GM19372 (cell line): Measurements from ENCODE around the gene USP25.
"Not testable (repeated sequence)": the region's sequence is repeated elsewhere in the genome, so short reads cannot be mapped to it uniquely, and the experiment has no call there.

Experiments used
- ATAC-seq: cut with Tn5 transposase; IDR thresholded peaks from one replicate; pipeline ENCODE4 v1.9.1; 2021; ENCODE audit warnings: mild to moderate bottlenecking, low read depth, moderate library complexity; ENCODE audit not compliant: unreplicated experiment

The USP25 gene

DNA sequence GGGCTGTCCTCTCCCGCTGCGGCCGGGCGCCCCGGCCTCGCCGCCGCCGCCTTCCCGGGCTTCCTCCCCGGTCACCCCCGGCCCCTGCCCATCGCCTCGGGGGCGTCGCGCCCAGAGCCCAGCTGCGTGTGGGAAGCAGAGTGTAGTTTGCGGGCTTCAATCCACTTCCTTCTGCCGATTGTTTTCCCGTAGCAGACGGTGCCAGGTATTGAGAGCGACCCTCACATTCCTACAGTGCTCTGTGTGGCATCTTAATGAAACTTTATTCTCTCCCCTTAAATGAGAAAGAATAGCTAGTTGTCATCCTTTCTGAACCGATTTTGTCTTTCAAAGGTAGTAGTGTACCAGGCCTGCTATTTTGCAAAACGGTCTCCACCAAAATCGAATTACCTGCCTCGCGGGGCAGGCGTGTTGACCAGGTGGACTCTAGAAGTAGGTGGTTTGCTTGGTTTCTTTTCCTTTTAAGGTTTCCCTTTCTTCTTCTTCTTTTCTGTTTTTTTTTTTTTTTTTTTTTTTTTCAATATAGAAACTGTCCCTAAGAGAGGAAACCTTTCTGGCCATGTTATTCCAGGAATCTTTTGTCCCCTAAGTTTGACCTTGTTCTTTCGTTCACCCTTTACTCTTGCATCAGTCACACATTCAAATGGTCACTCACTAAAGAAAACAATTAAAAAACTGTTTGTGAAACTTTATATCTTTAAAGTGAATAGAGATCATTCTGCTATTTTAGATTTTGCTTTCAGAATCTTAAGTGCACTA lies 881 bp downstream of the USP25 start:
- no peak for ATAC-seq

DNA sequence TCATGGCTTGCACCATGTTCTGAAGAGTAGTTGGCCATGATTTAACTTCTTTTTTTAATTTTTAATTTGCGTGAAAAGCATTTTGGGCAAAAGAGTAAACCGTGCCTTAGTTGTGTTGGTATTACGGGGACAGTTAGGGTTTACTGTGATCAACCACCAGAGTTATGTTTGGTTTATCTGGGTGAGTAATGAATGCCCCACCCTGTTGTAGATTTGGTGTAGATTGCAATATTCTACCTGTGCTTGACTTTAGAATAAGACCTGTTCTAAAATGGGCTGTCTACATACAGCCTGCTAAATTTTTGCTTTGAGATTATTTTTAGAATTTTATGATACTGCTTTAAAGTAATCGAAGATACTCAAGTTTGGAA lies 1.4 kb downstream of the USP25 start:
- no peak for ATAC-seq

DNA sequence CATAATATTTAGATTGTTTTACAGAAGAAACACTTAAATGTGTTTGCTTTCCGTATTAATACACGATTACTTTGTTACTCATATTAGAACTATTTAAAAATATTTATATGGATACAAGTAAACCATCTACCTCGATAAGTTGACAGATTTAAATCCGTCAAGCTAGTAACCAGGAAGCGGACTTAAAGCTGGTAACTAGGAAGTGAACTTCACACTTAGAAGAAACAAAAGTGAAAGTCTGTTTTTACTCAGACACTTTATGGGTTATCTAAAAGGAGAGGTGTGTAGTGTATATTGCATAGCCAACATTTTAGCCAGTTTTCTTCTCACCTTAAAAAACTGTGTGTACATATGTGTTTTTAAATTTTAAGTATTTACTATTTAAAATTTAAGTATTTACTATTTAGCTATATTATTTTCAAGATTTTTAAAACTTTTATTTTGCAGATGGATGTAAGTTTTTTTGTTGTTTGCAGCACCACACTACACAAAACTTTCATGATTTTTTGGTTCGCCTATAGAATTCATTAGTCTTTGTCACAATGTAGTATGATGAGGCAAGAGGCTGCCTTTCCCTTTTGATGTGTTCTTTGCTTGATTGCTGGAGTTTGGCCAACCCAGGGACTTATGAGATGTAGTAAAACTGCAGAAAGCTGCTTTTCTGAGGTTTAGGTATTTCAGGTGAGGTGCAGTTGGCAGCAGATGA lies 2.7 kb downstream of the USP25 start:
- peak; percentile 41 for ATAC-seq

DNA sequence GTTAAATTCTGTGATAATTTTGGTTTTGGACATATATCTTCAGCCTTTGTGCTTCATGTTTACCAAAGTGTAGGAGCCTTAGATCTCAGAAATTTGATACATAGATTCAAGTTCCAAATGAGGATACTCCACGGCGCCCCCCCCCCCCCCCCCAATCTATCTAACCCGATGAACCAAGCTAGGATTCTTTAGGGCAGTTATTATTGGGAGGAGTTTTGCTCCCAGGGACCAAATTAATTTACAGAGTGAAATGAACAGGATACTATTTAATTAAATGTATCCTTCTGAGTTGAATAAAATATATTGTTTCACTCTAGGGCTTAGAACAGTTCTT lies 3.2 kb downstream of the USP25 start:
- no peak for ATAC-seq

DNA sequence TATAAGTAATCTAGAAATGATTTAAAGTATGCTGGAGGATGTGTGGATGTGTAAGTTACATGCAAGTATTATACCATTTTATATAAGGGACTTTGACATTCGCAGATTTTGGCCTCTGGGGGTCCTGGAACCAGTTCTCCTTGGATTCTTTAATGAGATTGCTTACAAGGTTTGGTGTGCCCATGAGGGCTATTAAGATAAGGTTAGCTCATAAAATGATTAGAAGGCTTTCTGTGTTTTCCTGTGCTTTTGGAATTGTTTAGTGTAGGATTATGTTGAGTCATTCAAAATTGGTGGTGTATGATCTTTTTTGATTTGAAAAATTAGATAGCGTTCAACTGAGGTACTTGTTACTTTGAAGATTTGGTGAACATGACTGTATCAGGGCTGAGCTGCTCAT lies 5.6 kb downstream of the USP25 start:
- no peak for ATAC-seq

DNA sequence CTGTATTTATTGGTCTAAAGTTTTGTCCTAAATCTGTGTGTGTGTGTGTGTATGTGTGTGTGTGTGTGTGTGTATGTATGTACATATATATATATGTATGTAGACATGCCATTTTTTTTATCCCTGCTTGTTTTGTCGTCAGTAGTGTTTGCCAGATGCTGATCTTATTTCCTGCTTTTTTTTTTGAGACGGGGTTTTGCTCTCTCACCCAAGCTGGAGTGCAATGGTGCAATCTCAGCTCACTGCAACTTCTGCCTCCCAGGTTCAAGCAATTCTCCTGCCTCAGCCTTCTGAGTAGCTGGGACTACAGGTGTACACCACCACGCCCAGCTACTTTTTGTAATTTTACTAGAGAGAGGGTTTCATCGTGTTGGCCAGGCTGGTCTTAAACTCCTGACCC lies 6.1 kb downstream of the USP25 start:
- not testable (repeated sequence) for ATAC-seq

DNA sequence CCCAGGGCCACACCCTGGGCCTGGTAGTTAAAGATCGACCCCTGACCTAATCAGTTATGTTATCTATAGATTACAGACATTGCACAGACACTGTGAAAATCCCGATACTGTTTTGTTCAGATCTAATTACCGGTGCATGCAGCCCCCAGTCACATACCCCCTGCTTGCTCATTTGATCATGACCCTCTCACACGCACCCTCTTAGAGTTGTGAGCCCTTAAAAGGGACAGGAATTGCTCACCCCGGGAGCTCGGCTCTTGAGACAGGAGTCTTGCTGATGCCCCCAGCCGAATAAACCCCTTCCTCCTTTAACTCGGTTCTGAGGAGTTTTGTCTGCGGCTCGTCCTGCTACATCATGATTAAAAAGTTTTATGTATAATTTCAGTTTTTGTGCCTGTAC lies 9.0 kb downstream of the USP25 start:
- ATAC-seq: not testable (repeated sequence)

DNA sequence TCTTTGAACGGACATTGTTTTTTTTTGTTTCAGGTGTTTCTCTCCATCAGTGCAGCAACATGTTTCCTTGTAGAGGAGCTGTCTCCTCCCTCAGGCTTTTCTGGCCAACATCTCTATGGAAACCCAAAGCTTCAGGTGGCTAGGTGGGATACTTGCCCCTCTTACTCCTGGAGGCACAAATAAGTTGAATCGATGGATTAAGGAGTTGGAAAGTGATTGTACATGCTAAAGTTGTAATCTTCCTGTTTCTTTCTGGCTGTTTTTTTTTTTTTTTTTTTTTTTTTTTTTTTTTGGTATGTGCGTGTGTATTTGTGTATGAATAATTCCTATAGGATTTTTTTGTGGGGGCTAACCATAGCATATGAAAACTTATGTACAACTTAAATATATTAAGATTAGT lies 10.6 kb downstream of the USP25 start:
- no peak for ATAC-seq

DNA sequence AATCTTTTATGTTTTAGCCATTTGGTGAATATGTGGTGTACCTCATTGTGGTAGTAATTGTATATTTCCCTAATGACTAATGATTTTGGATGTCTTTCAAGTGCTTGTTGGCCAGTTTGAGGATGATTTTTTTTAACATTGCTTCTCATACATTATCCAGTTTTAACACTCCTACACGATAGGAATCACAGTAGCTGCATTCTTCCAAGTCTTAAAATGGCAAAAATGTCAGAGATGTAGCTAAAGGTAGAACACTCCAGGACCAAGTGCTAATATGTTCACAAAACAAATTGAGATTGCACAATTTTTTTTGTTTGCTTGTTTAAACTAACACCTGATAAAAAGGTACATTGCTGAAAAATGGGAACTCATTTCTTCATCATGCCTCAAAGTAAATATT lies 11.7 kb downstream of the USP25 start:
- ATAC-seq: no peak

DNA sequence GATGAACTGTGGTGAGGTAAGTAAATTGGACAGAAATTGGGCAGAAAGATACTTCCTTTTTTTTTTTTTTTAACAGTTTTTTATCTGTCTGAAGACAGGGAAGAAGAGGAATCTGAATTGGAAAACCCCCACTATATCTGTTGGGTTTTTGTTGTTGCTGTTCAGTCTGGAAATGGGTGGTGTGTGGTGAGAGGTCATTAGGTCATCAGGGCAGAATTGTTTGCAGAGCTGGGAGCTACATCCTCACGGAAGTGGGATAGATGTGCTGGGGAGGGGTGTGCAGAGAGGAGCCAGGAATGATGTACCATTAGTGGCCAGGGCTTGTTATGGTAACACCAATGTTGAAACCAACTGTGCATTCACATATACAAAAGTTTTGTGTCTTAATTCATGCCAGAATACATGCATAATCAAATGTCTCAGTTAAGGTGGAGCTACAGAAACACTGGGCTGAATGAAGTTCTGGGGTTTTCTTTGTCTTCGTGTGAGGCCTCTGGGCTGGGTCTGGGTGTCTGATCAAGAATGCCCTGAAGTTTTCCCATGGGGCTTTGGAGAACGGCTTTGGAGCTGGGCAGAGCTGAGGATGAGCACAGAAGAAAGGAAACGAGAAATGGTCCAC lies 12.4 kb downstream of the USP25 start:
- ATAC-seq: no peak

DNA sequence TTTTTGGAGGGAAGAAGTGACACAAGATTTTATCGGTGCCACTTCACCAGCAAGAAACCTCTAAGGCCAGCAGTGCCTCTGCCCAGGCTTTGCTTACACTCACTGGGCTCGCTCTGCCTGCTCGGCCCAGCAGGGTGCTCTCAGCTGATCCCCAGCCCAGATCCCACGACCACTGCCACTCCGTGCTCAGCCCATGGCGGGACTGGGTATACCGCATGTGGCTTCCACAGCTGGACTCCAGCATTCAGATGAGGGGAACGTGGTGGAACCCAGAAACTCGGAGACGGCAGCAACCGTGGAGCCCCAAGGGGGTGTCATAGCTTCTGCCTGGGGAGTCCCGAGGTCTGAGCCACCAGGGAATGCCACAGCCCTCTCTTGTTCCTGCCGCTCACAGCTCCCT lies 12.9 kb downstream of the USP25 start:
- no peak for ATAC-seq

DNA sequence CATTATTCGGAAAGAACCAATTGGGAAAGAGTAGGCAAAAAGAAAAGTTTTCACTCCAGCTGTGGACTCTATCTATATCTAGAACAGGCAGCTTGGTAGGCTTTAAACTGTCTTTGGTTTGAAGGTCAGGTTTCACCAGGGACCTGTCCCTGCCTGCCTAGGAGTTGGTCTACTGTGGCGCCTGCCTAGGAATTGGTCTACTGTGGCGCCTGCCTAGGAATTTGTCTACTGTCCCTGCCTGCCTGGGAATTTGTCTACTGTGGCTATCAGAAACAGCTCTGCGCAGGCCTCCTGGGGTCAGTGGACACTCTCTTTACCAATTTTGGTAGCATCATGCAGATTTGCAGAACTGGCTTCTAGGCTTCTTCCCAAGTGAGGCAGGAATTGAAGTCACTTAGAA lies 13.8 kb downstream of the USP25 start:
- no peak for ATAC-seq

DNA sequence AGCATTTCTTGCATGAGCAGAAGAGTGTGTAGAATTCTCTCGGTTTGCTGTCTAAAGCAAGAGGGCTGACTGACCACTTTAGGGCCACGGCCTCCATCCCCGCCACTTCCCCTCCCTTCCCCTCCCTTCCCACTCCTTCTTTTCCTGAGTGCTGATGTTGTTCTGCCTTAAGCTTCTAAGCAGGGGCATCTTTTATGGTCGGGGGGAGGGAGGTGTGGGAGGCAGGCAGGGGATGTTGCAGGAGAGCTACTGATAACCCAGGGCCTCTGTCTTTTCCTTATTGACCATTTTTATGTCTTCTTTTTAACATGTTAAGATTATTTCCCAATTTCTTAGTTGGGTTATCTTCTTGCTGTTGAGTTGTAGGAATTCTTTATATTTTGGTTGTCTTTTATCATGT lies 15.1 kb downstream of the USP25 start:
- no peak for ATAC-seq

DNA sequence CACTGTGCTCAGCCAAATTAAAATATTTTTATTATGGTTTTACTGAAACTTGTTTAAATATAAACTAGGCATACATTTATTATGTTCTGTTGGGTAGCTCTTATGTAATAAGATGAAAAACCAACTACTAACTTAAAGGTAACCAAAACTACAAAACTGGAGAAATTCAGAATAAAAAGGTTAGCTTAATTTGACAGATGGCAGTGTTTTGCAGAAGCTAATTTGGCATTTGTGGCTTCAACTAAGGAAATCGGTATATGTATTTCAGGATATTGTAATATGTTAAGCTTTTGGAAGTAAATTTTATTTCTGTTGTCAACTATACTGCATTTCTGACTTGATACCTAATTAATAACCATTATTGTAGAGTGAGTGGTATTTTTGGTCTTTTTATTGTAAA lies 18.8 kb downstream of the USP25 start:
- no peak for ATAC-seq

DNA sequence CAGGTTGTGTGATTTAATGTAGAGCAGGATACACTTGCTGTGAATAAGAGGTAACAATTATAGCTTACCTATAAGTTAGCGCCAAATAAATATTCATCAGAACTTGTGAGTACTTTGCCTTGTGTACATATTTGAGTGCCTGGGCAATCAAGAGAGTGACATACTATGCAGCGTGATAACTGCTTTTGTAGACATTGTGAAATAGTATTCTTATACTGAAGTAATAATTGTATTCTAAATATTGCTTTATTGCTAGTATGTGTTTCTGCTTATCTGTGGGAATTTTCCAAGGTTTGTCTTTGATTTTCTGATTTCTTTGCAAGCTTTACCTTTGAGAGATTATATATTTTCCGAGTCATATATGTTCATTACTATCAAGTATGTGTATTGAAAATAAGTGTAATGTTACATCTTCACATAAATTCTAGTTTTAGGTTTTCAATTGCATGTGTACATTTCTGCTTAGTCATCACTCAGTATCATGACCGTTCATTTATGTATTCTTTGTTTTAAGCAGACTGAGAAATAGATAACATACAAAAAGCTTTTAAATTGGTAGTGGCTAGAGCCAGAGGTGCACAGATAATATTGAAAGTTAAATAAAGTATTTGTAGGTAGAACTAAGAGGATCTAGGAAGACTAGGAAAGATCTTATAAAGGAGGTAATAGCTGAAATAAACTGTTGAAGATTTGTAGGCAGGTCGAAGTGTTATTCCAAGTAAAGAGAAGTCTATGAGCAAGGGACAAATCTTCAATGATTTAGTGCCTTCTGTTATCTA lies 19.5 kb downstream of the USP25 start:
- no peak for ATAC-seq

DNA sequence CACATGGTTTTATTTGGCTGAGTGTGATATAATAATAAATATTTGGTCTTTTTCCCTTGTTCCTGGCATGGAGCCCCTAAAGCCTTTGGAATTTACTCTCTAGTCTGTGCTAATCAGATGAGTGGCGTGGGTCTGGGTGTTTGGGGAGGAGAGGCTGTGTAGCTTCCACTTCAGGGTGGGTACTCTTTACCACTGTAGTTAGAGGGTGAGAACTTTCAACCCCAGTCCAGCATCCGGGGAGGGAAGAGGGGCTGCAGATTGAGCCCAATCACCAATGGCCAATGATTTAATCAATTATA lies 20.0 kb downstream of the USP25 start:
- no peak for ATAC-seq

DNA sequence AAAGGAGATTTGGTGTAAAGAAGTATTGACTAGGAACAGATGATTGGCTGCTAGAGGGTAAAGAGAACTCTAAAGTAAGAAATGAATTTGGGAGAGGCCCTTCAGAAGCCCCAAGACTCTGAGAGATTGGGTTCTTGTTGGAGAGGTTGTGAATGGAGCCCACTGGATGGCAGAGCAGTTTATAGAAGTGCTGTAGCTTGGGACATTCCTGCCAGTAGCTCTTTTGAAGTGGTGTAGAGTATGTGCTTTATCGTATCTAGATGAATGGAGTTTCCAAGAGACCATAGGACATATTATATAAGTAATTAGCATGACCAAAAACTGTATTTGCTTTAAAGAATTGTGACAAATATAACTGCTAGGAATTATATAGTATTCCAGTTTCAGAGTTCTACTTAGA lies 21.3 kb downstream of the USP25 start:
- no peak for ATAC-seq

DNA sequence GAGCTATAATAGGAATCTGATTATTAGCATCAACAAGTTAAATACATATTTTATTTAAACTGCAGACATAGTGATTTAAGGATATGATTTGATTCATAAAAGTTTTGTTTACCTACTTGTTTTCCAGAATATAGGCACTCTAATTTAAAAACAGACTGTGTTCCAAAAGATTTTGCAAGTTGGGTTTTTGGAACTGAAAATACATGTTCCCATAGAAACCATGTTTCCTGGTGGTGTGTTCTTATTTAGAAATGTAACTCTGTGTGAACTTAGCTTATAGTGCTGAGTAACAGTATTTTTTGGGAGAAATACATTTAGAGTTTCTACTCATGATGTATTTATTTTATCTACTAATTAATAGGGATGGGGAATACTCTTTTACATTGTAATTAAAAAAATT lies 21.8 kb downstream of the USP25 start:
- no peak for ATAC-seq

DNA sequence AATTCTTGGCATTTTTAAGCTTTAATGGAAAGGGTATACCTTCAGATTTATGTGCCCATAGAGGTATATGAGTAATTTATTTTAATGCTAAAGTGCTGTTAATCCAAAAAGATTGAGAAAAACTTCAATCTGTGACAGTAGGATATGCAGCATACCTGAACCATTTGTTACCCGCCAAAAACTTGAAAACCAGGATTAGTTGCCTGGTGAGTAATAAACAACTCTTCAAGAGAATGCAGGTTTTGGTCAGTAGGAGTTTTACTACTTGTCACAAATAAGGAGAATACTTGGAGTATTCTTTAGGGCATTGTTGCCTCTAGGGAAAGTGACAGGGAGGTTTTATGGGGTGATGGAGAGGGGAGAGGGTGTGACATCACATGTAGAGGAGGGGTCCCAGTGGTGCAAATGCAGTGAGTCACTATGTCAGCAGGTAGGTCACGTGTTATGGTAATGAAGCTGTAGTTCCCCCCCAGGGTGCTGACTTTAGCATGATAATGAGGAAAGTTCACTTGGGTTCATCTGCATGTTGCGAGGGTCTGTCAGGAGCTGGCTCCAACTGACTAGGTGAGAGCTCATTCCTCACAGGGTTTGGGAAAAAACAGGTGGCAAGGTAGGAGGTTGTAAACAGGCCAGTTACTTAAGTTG lies 23.1 kb downstream of the USP25 start:
- no peak for ATAC-seq

DNA sequence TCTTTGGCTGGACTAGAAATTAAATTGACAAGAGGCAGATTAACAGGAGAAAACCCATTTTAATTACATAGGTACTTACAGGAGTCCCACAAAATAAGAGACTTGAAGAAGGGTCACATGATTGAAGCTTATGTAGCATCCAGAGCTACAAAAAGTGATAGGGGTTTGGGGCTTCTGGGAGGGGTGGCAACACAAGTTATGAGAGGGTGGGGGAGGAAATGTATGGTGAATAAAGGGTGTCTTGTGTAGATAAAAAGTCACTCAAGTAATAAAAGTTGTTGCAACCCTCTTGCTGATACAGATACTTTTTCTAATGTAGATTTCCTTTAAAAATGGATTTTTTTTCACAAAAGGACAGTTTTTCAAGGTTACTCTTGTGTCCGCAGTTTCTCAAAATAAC lies 24.0 kb downstream of the USP25 start:
- ATAC-seq: no peak

DNA sequence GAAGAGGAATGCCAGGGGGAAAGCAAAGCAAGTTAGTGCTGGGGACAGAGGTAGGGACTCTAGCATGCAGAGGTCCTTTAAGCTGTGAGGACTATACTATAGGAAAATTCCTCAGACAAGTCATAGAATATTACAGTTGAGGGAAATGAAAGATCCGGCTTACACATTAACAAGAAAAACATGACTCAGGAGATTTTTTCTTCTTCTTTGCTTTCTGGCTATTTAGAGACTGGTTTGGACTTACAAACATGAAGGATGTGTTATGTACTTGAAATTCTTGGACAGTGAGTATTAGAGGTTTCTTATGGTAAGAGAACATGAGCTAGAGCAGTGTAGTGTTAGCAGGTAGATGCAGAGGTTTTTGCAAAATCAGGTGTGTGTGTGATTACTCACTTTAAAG lies 24.9 kb downstream of the USP25 start:
- ATAC-seq: no peak
